HG02763 (cell line): Measurements from ENCODE around the gene KRT85.
"Not testable (repeated sequence)": the region's sequence is repeated elsewhere in the genome, so short reads cannot be mapped to it uniquely, and the experiment has no call there.

Experiments used
- ATAC-seq: cut with Tn5 transposase; IDR thresholded peaks from one replicate; pipeline ENCODE4 v1.9.1; 2021; ENCODE audit warnings: mild to moderate bottlenecking, moderate library complexity; ENCODE audit not compliant: unreplicated experiment

Gene KRT85

DNA sequence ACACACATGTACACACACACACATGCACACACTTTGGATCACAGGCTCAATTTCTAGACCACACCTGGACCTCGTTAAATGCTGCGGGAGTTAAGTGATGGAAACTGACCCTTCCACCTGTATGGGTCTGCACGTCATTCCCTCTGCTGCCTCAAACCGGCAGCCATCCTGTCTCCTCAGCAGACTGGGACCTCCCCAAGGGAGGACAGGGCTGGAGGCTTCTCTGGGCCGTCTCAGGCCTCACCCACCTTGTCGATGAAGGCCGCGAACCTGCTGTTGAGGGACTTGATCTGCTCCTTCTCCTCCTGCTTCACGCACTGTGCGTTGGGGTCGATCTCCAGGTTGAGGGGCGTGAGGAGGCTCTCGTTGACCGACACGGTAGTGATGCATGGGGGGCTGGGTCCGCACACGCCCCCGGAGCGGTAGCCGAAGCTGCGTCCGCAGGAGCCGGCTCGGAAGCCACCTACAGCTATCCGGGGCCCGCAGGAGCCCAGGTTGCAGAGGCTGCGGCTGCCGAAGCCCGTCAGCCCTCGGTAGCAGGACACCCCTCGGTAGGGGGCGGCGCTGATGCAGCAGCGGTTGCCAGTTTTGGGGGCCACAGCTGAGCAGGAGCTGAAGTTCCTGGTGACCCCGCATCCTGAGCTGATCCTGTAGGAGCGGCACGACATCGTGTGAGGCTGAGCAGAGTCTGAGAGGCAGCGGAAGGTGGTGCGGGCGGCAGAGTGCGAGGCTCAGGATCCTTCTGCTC is at the start of gene KRT85:
TSS of gene KRT85 (minus strand) at position 744 of the 748 bp plus-strand sequence. CDS start at position 668, 76 bp downstream.
- ATAC-seq, result no peak

DNA sequence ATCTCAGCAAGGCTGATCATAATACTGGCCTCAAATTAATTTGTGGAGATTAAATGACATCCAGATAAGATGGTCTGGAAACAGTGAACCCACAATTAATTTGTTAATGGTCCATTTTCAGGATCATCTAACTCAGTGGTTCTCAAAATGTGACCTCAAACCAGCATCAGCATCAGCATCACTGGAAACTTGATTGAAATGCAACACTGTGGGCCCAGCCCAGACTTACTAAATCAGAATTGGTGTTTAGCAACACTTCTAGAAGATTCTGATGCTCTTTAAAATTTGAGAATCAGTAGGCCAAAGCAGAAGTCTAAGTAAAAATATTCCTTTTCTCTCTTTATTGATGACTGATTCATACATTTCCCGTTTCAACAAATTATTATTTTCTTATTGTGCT is 49.5 kb upstream of the KRT85 start:
- no peak for ATAC-seq

DNA sequence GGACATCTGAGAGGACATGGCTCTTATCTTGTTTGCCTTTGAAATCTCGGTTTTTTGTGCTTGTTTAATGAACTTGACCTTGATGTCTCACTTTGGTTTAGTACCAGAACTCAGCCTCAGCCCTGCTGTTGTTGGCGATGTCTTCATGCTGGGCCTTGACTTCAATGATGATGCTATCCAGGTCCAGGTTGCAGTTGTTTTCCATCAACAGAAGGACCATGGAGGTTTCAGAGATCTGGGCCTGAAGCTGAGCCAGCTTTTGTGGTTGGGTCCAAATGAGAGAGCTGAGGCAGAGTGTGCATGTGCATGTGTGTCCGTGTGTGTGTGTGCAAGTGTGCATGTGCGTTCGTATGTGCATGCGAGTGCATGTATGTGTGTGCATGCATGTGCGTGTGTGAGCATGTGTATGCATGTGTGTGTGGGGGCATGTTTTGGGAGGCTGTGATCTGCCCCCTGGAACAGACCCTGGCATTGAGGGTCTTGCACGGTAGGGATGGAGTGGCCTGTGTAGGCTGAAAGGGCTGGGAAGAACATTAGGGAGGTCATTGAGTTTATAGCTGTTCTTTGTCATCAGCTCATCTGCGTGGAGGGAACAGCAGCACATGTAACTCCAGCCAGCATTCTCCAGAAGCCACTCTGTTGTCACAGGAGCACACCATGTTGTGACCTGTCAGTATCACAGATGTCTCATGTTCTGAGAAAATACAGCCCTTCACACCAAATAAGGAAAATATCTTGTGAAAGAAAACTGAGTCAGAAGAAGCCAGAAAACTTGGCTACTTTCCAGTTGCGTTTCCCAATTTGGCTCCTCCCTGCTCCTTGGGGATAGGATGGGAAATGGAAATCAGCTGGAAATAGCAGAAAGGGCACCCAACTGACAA is 48.8 kb upstream of the KRT85 start:
- no peak for ATAC-seq

DNA sequence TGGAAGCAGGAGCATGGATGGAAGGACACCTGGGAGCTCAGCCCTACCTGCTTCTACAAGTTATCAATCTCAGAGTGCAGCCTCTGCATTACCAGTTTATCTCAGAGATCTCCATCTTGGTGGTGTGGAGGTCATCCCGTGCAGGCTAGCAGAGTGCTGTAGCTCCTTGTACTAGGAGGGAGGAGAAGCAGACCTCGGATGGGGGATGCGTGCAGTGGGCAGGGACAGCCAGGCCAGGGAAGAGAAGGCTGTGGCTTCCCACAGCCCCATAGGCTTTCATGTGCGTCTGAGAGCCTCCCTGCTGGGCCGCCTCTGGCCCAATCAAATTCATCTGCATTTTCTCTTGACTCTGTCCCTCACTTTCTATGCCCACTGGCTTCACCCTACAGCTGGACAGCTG is 47.7 kb upstream of the KRT85 start:
- no peak for ATAC-seq

DNA sequence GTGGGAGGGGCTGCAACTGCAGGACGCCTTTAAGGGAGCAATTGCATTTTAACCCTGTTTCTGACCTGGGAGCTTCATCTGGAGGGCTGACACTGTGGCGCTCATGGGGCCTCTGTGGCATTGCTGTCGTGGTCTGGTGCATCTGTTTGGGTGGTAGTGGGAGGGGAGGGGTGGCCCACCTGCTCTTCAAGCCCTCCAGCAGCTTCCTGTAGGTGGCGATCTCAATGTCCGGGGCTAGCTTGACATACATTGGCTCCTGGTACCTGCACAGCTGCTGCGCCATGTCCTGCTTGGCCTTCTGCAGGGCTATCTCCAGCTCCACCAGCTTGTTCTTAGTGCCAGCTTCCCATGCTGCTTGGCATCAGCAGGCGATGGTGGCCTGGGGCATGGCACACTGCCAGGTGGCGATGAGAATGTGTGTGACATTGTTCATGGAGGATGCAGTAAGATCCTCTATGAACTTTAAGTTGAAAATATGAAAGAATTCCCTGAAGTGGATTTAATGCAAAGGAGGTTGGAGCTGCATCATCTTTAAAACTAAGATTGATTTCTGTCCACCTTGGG is 46.6 kb upstream of the KRT85 start:
- no peak for ATAC-seq

DNA sequence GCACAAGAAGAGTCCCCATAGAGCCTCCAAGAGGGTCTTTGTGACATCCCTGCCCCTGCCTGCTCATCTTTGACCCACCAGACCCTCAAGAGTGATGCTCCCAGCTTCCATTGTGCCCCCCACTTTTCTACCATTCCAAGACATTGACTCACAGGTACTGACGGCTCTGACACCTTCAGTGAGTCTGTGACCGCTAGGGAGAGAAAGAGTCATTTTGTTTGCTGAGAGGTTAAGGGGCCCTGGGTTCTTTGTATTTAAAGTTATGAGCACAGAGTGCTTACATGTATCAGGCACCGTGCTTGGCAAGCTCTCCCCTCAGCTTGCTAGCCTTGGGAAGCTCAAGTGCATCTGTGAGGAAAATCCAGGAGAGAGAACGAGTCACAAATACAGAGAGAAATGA is 45.9 kb upstream of the KRT85 start:
- ATAC-seq, result no peak

DNA sequence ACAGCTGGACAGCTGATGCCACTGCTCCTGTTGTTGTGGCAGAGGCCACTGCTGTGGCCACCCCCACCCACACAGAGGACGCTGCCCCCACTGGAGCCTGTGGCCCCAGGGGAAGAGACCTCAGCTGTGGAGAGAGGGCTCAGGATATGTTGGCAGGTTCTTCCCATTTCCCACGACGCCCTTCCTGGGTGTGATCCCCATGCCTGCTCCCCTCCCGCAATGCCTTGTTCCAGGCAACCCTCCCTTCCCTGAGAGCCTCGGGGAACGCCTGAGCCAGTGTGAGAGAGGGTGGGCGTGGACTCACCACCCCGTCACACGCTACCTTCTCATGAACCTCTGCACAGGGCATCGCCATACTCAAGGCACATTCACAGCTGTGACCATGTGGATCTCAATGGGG is 44.5 kb upstream of the KRT85 start:
- no peak for ATAC-seq

DNA sequence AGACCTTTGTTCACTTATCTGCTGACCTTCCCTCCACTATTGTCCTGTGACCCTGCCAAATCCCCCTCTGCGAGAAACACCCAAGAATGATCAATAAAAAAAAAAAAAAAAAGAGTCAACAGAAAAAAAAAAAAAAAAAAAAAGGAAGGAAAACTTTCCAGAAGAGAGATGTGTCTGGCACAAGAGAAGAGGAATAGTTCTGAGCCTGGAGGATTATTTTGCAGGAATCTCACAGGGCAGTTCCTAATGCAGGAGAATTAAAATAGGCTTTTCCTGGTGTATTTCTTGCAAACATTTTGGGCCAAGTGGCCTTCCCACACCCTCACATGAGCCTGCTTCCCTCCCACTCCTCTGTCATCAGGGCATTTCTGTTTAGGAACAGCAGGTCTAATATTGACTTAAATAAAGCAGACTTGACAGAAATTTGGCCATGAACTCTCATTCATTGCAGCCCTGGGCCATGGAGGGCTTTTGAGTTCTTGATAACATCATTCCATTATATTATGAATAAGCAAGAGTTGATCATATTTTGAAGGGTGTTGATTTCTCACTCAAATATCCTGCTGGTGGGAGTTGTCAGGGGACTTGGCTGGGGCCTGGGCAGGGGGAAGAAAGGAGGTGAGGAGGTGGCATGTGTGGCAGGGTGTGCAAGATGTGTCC is 43.4 kb upstream of the KRT85 start:
- ATAC-seq, result not testable (repeated sequence)

DNA sequence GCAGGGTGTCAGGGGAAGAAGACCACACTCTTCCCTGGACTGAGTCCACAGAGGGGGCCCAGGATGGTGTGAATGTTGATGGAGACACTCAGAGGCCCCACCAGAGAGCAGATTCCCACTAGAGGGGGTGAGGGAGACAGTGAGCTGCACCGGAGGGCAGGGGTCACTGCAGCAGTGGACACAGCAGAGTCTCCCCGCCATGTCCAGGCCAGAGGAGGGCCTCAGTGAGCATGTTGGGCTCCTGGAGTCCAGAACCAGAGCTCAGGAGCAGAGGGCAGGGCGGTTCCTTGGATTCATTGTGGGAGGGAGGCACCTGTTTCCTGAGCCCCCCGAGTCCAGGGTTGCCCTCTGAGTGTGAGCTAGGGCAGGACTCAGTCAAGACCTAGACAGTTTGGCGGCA is 40.6 kb upstream of the KRT85 start:
- ATAC-seq, result no peak

DNA sequence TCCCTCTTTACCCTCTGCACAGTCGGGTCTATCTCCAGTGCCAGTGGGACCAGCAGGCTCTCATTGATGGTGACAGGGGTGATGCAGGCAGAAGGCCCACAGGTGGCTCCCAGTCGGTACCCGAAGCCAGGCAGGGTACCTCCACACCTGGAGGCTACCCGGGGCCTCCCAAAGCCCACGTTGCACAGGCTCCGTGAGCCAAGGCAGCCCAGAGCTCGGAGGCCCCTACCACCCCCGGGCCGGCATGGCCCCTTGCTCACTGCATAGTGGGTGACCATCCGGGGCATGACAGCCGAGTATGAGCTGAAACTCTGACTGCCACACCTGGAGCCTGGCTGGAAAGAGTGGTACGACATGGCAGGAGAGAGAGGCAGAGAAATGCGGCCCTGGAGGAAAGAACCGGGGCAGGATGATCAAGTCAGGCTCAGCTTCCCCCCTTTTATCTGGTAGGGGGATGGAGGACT is 38.7 kb upstream of the KRT85 start, which contains the start of gene KRT82:
TSS of gene KRT82 (minus strand) at position 414 of the 464 bp plus-strand sequence. CDS start at position 356, 58 bp downstream.
- ATAC-seq, result no peak

DNA sequence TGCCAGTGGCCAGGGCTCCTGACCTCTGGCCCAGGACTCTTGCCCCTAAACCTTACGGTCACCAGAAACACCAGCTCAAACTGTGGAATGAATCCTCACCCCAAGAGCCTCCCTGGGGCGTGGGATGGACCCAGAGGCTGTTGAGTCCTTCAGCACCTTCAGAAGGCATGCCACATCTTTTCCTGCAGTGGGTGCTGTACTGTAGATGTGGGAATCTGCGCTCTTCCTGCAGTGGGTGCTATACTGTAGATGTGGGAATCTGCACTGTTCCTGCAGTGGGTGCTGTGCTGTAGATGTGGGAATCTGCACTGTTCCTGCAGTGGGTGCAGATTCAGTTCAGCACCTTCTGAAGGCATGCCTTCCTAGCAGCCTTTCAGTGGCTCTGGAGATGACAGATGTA is 37.7 kb upstream of the KRT85 start:
- ATAC-seq, result no peak

DNA sequence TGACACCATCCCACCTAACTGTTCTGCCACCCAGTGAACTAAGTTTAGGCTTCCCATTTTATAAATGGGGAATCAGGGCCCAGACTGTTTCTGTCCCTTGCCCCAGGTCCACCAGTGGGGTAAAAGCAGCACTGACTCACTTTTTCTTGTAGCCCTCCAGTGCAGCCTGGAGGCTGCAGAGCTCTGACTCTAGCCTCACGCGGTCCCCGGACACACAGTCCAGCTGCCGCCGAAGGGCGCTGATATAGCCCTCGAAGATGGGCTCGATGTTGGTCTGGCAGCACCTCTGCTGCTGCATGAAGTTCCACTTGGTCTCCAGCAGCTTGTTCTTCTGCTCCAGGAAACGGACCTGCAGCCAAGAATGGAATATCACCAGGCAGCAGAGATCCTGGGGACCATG is 36.3 kb upstream of the KRT85 start:
- no peak for ATAC-seq

DNA sequence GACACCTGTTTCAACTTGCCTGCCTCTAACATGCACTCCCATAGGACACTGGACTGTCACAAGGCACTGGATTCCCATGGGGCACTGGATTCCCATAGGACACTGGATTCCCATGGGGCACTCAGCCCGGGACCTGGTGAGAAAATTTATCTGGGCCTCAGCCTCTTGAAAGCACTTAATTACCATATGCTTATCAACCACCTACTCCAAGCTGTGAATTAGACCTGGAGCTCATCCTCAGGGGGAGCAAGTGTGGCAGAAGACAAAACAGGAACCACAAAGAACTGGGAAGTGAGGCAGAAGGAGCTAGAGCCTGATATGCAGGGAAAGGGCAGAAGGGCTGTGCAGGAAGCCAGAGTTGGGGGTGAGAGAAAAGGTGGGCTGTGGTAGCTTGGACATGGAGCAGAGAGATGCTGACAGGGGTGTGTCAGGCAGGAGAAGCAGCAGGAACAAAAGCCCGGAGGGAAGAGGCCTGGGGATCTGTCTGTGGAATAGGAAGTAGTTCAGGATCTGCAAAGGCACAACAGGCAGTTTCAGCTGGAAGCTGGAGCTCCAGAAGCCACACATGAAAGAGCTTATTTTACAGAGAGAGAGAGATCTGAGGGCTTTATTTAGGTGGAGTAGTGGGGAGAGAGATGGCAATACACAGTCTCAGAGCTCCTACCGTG is 35.7 kb upstream of the KRT85 start:
- no peak for ATAC-seq

DNA sequence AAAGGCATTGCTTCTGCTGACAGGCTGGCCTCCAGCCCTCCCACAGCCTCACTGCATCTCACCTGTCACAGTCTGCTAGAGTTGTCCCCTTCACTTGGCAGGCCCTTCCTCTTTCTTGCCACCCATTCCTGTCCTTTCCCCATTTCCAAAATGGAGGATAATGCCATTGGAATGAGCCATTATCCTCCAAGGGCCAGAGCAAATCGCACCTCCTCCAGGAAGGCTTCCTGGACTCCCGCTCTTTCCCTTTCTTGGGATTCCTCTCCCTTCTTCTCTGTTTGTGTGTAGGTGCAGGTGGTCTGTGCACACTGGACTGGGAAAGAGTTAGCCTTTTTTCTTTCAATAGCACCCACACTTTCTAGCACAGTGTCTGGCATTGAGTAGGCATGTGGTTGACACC is 35.1 kb upstream of the KRT85 start:
- no peak for ATAC-seq

DNA sequence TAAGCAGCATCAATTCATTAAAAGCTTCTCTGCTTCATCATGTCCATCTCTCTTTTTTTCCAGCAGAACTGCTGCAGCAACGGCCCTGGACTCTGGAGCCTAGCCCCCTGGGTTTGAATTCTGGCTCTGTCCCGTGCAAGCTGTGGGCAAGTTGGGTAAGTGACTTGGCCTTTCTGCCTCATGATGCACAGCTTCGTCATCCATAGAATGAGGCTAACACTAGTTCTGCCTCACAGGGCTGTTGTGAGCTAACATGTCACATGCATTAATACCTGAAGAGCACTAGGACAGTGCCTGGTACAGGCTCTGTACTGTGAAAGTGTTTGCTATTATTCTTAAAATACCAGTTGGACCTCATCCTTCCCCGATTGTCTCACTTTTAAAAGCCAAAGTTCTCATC is 34.6 kb upstream of the KRT85 start:
- ATAC-seq, result no peak

DNA sequence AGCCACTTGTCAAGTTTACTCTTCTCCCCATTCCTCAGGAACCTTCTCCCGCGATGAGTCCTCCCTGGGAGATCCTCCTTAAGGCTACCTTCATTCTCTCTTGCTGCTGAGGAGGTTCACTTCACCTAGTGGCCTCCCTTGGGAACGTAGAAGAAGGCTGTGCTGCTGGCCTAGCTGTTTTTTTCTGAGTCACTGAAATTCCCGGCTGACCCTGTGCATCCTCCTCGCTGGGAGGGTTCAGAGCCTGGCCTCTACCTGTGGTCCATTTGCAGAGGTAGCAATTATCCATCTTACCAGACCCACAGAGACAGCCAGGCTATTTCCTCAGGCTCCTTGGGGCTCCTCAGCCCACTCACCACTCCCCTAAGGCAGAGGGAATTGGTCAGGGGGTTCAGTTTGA is 34.2 kb upstream of the KRT85 start:
- ATAC-seq, result no peak

DNA sequence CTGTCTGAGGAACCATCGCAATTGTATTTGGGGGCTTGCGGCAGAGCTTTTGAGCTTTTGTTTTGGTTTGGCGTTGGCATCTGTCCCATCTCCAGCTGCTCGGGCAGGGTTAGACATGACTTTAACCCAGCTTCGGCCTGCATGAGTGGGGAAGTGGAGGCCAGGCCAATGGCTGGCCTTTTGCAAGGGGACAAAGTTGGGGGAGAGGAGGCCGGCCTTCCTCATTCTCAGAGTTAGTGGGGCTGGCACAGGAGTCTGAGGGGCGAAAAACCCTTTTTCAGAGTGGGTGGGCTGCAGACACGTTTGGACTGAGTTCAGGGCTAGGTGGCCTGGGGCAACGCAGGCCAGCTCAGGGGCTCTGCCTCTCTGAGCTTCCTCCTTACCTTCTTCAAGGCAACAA is 33.6 kb upstream of the KRT85 start:
- ATAC-seq, result no peak

DNA sequence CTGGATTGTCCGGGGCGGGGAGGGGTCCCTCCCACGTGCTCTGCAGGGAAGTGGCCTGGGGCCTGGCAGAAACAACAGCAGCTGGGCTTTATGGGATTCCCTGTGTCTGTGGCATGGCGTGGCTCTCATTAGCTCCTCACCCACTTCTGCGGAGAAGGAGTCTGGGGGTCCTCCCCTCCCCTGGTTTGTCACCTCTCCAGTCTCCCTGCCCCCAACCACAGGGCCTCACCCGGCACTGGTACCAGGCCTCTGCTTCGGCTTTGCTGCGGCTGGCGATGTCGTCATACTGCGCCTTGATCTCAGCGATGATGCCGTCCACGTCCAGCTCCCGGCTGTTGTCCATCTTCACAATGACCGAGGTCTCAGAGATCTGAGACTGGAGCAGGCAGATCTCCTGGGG is 32.5 kb upstream of the KRT85 start:
- ATAC-seq, result no peak

DNA sequence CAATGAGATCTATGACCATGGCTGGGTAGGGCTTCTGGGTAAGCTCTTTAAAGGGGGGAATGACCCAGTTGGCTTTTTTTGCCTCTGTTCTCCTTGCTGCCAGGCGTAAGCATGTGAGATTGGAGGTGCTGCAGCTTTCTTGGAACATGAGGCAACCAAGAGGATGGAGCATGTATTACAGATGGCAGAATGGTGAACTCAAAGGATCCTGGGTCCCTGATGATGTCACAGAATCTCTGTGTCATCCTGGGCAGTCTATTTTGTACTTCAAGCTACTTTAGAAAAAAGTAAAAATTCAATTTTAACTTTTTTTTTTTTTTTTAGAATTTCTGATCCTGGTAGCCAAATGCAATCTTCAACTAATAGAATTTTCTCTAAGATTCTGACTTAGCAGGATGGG is 30.9 kb upstream of the KRT85 start:
- no peak for ATAC-seq

DNA sequence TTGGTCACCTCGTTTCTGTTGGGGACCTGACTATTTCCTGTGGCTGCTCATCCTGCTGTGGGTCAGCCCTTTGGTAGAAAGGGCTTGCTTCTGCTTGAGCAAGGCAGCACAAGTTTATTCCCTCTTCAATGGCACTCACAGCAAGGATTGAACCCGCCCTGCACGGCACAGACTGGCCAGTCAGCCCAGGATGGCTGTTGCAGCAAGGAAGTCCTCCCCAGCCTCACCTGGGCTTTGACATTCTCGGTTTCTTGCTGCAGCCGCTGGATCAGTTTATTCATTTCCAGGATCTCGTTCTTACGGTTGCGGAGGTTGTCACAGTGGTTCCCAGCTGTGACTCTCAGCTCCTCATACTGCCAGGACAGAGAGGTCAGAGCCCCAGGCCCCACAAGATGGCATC is 29.4 kb upstream of the KRT85 start:
- no peak for ATAC-seq
